Neural cell (in vitro differentiated cells): ENCODE results near the gene FBXL22. TPM values are rescaled to one million over a fixed set of nuclear protein-coding genes. Genes with fewer than 3 reads are reported as not detected.

ENCODE experiments used
- H2AFZ ChIP-seq: fragments of 200-600, 300-800 bp; sonication (generic), shearing (Covaris generic); 2 replicates; pipeline ENCODE4 v1.6.0; 2014; ENCODE audit warnings: low read depth, mild to moderate bottlenecking, antibody characterized with exemption, low read length, moderate library complexity
- H3F3A ChIP-seq: fragments of 200-600 bp; shearing (Covaris generic); 2 replicates; pipeline ENCODE4 v1.6.1; 2016; ENCODE audit warnings: mild to moderate bottlenecking, moderate library complexity, mixed read lengths, antibody characterized with exemption, low read length; ENCODE audit not compliant: insufficient read depth, poor library complexity, severe bottlenecking
- H3K27ac ChIP-seq: fragments of 200-600, 300-800 bp; sonication (generic), shearing (Covaris generic); 2 replicates; pipeline ENCODE4 v1.5.1; 2014; ENCODE audit warnings: mild to moderate bottlenecking, low read length, moderate library complexity
- H3K27me3 ChIP-seq: fragments of 300-800, 200-600 bp; sonication (generic), shearing (Covaris generic); 2 replicates; pipeline ENCODE4 v1.6.0; 2014; ENCODE audit warnings: mild to moderate bottlenecking, low read depth, low read length, moderate library complexity; ENCODE audit not compliant: insufficient read depth
- H3K36me3 ChIP-seq: fragments of 300-800, 200-600 bp; sonication (generic), shearing (Covaris generic); 2 replicates; pipeline ENCODE4 v1.5.1; 2014; ENCODE audit warnings: mild to moderate bottlenecking, antibody characterized with exemption, low read length, moderate library complexity; ENCODE audit not compliant: insufficient read depth
- H3K4me2 ChIP-seq: fragments of 300-800, 200-600 bp; sonication (generic), shearing (Covaris generic); 2 replicates; pipeline ENCODE4 v1.6.0; 2014; ENCODE audit warnings: mild to moderate bottlenecking, low read length
- H3K4me3 ChIP-seq: fragments of 300-800, 200-600 bp; sonication (generic), shearing (Covaris generic); 2 replicates; pipeline ENCODE4 v1.5.1; 2014; ENCODE audit warnings: mild to moderate bottlenecking, low read length, moderate library complexity
- H3K79me2 ChIP-seq: fragments of 200-600 bp; shearing (Covaris generic); replicated peaks from 2 replicates; pipeline ENCODE4 v1.6.0; 2014; ENCODE audit warnings: mild to moderate bottlenecking, low read length, moderate library complexity; ENCODE audit not compliant: insufficient read depth
- H3K9ac ChIP-seq: fragments of 300-800, 200-600 bp; sonication (generic), shearing (Covaris generic); 2 replicates; pipeline ENCODE4 v1.6.1; 2016; ENCODE audit warnings: mild to moderate bottlenecking, low read length, mixed read lengths
- H3K9me2 ChIP-seq: fragments of 200-600 bp; shearing (Covaris generic); 2 replicates; pipeline ENCODE4 v1.6.1; 2016; ENCODE audit warnings: mild to moderate bottlenecking, low read length, mixed read lengths; ENCODE audit not compliant: insufficient read depth
- H3K9me3 ChIP-seq: fragments of 200-600, 300-800 bp; sonication (generic), shearing (Covaris generic); 2 replicates; pipeline ENCODE4 v1.6.1; 2016; ENCODE audit warnings: mild to moderate bottlenecking, mixed run types, low read length, moderate library complexity, mixed read lengths
- H4K20me1 ChIP-seq: fragments of 200-600 bp; shearing (Covaris generic); 2 replicates; pipeline ENCODE4 v1.6.1; 2016; ENCODE audit warnings: mild to moderate bottlenecking, mixed run types; ENCODE audit not compliant: insufficient read depth
- CTCF ChIP-seq: fragments of 450-650 bp; IDR thresholded peaks from 2 replicates; pipeline ENCODE4 v1.5.1; 2014; ENCODE audit warnings: antibody characterized with exemption, mild to moderate bottlenecking, moderate library complexity; ENCODE audit not compliant: poor library complexity, severe bottlenecking
- EP300 ChIP-seq: fragments of 450-650 bp; conservative IDR thresholded peaks from 2 replicates; pipeline ENCODE4 v1.6.1; 2014; ENCODE audit warnings: antibody characterized with exemption, mild to moderate bottlenecking, moderate library complexity; ENCODE audit not compliant: poor library complexity, severe bottlenecking
- EZH2 ChIP-seq: fragments of 200-600, 300-800 bp; shearing (Covaris generic), sonication (generic); IDR thresholded peaks from 2 replicates; pipeline ENCODE4 v1.6.1; 2014; ENCODE audit warnings: antibody characterized with exemption, low read length, borderline replicate concordance, mild to moderate bottlenecking; ENCODE audit not compliant: insufficient read depth, poor library complexity, severe bottlenecking
- MXI1 ChIP-seq: fragments of 450-650 bp; conservative IDR thresholded peaks from 2 replicates; pipeline ENCODE4 v1.6.1; 2014; ENCODE audit warnings: antibody characterized with exemption, mild to moderate bottlenecking; ENCODE audit not compliant: poor library complexity, severe bottlenecking
- POLR2AphosphoS5 ChIP-seq: IDR thresholded peaks from 2 replicates; pipeline ENCODE4 v1.6.1; 2012
- RAD21 ChIP-seq: fragments of 450-650 bp; conservative IDR thresholded peaks from 2 replicates; pipeline ENCODE4 v1.6.1; 2014; ENCODE audit warnings: antibody characterized with exemption, mild to moderate bottlenecking, moderate library complexity
- REST ChIP-seq: IDR thresholded peaks from 2 replicates; pipeline ENCODE4 v1.6.1; 2012; ENCODE audit warnings: borderline replicate concordance
- SMC3 ChIP-seq: fragments of 450-650 bp; conservative IDR thresholded peaks from 2 replicates; pipeline ENCODE4 v1.6.1; 2014; ENCODE audit warnings: antibody characterized with exemption, mild to moderate bottlenecking, moderate library complexity; ENCODE audit not compliant: poor library complexity
- TAF1 ChIP-seq: IDR thresholded peaks from 2 replicates; pipeline ENCODE4 v1.6.1; 2012; ENCODE audit warnings: low read depth
- polyA plus RNA-seq: library from polyadenylated mRNA; depleted of rRNA; stranded (reverse); fragments of >200 nt; gene quantifications from 2 replicates; pipeline ENCODE4 v1.2.3, GENCODE V29; 2014

FBXL22 gene
- polyA plus RNA-seq, 1 donor from 2014 or later: 0.41 TPM

GRCh38 chr15:63611177-63611576 is 14.0 kb downstream of the FBXL22 start:
- H3K9ac ChIP-seq: peak overlapping the region; percentile 11
- no peaks in the 10 kb centered on the region for H3K27me3 ChIP-seq
- TF ChIP-seq CTCF (no peak), EZH2 (no peak), TAF1 (no peak), EP300 (no peak), RAD21 (no peak), MXI1 (no peak), SMC3 (no peak), POLR2AphosphoS5 (no peak), REST (no peak)
- H3K4me3 ChIP-seq: no peak overlapping the region
- H3F3A ChIP-seq: no peaks in the 10 kb centered on the region
- no peaks in the 10 kb centered on the region for H3K79me2 ChIP-seq
- no peak overlapping the region for H3K4me2 ChIP-seq
- peaks cover 8% of the 10 kb centered on the region for H3K36me3 ChIP-seq
- no peaks in the 10 kb centered on the region for H4K20me1 ChIP-seq
- H3K9me2 ChIP-seq: no peaks in the 10 kb centered on the region
- no peaks in the 10 kb centered on the region for H3K9me3 ChIP-seq
- peak overlapping the region; percentile 25 for H3K27ac ChIP-seq
- no peak overlapping the region for H2AFZ ChIP-seq

- Histone ChIP-seq H3K9me2 (no peaks in the 10 kb centered on the region), H3K27me3 (no peaks in the 10 kb centered on the region), H3K9me3 (no peaks in the 10 kb centered on the region), H4K20me1 (no peaks in the 10 kb centered on the region), H3K36me3 (peaks cover 8% of the 10 kb centered on the region), H3K27ac (no peak overlapping the region), H3K4me3 (no peak overlapping the region), H3F3A (no peaks in the 10 kb centered on the region), H3K4me2 (no peak overlapping the region), H2AFZ (no peak overlapping the region), H3K79me2 (no peaks in the 10 kb centered on the region), H3K9ac (no peak overlapping the region)
- TF ChIP-seq MXI1 (no peak), REST (no peak), CTCF (no peak), RAD21 (no peak)
Measured at GRCh38 chr15:63612300-63612699, 15.1 kb downstream of the FBXL22 start.
